HG03108 (cell line): ENCODE results near the gene E4F1.

Experiments
- ATAC-seq: cut with Tn5 transposase; IDR thresholded peaks from one replicate; pipeline ENCODE4 v1.9.1; 2021; ENCODE audit warnings: moderate library complexity; ENCODE audit not compliant: unreplicated experiment

Gene E4F1

GRCh38 chr16:2205967-2206313, 17.5 kb upstream of the E4F1 start:
- ATAC-seq: peak; percentile 4

- no peak for ATAC-seq
Measured at GRCh38 chr16:2206420-2206779, 17.0 kb upstream of the E4F1 start.

GRCh38 chr16:2206780-2207433, 16.5 kb upstream of the E4F1 start:
- ATAC-seq: no peak

GRCh38 chr16:2207872-2208271, 15.5 kb upstream of the E4F1 start:
- no peak for ATAC-seq

- ATAC-seq: no peak
Measured at GRCh38 chr16:2208308-2208707, 15.1 kb upstream of the E4F1 start.

GRCh38 chr16:2208772-2209171, 14.6 kb upstream of the E4F1 start:
- ATAC-seq: no peak

GRCh38 chr16:2209258-2210008, 14.0 kb upstream of the E4F1 start:
- ATAC-seq: no peak

- no peak for ATAC-seq
Measured at GRCh38 chr16:2210009-2210332, 13.4 kb upstream of the E4F1 start.

- ATAC-seq: no peak
Measured at GRCh38 chr16:2210386-2211365, 12.7 kb upstream of the E4F1 start, which contains the start of gene BRICD5. Gene BRICD5, minus strand, starts transcription at chr16:2210863. Its CDS starts 30 bp downstream, at chr16:2210833.

GRCh38 chr16:2211923-2212347, 11.5 kb upstream of the E4F1 start:
- no peak for ATAC-seq

- ATAC-seq: no peak
Measured at GRCh38 chr16:2212362-2213324, 10.7 kb upstream of the E4F1 start.

GRCh38 chr16:2213817-2214718, 9.3 kb upstream of the E4F1 start:
- ATAC-seq: no peak

GRCh38 chr16:2214719-2214968, 8.7 kb upstream of the E4F1 start, which contains the start of gene PGP:
Gene PGP, minus strand, starts transcription at chr16:2214840. Its CDS starts 63 bp downstream, at chr16:2214777.
- peak; percentile 85 for ATAC-seq

GRCh38 chr16:2216330-2216729, 7.1 kb upstream of the E4F1 start:
- no peak for ATAC-seq

GRCh38 chr16:2223942-2224486, 623 bp downstream of the E4F1 start:
- ATAC-seq: peak; percentile 10

- no peak for ATAC-seq
Measured at GRCh38 chr16:2226245-2226793, 2.9 kb downstream of the E4F1 start.

- no peak for ATAC-seq
Measured at GRCh38 chr16:2226918-2227317, 3.5 kb downstream of the E4F1 start.

GRCh38 chr16:2228161-2228824, 4.9 kb downstream of the E4F1 start:
- ATAC-seq: no peak
